ENCODE data around the gene HDAC1. TPM values are rescaled to one million over a fixed set of nuclear protein-coding genes. Genes with fewer than 3 reads are reported as not detected.

The HDAC1 gene
- total and polyA plus RNA-seq, 2 of the 13 experiments (the other 11 are each of a cell fraction or from before 2014, with no cell fraction given): 93.5 to 189 TPM

DNA sequence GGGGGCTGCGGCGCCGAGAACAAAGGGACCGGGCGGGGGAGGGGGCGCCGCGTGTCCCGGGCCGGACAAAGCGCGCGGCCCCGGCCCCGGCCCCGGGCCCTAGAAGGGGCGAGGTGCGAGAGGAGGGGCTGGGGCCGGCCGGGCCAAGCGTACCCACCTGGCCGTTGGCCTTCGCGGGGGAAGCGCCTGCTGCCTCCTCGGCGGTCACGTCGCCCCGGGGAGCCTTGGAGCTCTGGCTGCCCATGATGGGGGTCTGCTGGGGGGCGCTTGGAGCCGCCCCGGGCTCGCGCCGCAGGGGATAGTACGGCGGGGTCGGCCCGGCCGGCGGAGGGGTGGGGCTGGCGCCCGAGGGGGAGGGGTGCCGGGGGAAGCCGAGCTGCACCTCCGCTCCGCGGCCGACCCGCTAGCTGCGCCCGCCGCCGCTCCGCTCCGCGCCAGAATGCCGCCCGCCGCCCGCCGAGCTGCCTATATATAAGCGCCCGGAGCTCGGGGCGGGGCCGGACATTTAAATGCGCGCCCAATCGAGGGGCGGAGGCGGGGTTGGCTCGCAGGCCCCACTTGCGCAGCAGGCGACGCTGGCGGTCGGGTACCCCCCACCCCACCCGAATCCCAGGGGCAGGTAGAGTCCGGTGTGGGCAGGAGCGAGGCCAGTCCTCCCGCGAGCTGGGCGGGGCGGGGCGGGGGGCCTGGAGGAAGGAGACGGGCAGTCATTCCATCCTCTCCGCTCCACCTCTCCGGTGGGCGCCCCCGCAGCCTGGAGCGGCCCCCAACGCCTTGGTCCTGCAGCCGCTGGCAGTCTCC lies 44.1 kb downstream of the HDAC1 start, which contains the start of gene MARCKSL1 (continued):
- no peak for TF ChIP-seq RBAK (CRISPR knock-in tag; IDR thresholded peaks at IDR 0.05)
- no peak for TF ChIP-seq RCOR2 (CRISPR knock-in tag; IDR thresholded peaks at IDR 0.05)
- TF ChIP-seq ZMYM4 (CRISPR knock-in tag; IDR thresholded peaks at IDR 0.05): peak; percentile 60
- TF ChIP-seq, protein P1, sequence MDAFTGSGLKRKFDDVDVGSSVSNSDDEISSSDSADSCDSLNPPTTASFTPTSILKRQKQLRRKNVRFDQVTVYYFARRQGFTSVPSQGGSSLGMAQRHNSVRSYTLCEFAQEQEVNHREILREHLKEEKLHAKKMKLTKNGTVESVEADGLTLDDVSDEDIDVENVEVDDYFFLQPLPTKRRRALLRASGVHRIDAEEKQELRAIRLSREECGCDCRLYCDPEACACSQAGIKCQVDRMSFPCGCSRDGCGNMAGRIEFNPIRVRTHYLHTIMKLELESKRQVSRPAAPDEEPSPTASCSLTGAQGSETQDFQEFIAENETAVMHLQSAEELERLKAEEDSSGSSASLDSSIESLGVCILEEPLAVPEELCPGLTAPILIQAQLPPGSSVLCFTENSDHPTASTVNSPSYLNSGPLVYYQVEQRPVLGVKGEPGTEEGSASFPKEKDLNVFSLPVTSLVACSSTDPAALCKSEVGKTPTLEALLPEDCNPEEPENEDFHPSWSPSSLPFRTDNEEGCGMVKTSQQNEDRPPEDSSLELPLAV (CRISPR knock-in tag; conservative IDR thresholded peaks at IDR 0.05; ENCODE audit: low read depth): no peak
- no peak for TF ChIP-seq GFI1 (CRISPR knock-in tag; IDR thresholded peaks at IDR 0.05; ENCODE audit: borderline replicate concordance)
- no peak for TF ChIP-seq IKZF1 (IDR thresholded peaks at IDR 0.05)
- TF ChIP-seq, protein P2, sequence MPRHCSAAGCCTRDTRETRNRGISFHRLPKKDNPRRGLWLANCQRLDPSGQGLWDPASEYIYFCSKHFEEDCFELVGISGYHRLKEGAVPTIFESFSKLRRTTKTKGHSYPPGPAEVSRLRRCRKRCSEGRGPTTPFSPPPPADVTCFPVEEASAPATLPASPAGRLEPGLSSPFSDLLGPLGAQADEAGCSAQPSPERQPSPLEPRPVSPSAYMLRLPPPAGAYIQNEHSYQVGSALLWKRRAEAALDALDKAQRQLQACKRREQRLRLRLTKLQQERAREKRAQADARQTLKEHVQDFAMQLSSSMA (CRISPR knock-in tag; IDR thresholded peaks at IDR 0.05): no peak; the same call in 1 of the 2 replicates
- TF ChIP-seq ZNF468 (CRISPR knock-in tag; IDR thresholded peaks at IDR 0.05): no peak
- TF ChIP-seq, protein P3, sequence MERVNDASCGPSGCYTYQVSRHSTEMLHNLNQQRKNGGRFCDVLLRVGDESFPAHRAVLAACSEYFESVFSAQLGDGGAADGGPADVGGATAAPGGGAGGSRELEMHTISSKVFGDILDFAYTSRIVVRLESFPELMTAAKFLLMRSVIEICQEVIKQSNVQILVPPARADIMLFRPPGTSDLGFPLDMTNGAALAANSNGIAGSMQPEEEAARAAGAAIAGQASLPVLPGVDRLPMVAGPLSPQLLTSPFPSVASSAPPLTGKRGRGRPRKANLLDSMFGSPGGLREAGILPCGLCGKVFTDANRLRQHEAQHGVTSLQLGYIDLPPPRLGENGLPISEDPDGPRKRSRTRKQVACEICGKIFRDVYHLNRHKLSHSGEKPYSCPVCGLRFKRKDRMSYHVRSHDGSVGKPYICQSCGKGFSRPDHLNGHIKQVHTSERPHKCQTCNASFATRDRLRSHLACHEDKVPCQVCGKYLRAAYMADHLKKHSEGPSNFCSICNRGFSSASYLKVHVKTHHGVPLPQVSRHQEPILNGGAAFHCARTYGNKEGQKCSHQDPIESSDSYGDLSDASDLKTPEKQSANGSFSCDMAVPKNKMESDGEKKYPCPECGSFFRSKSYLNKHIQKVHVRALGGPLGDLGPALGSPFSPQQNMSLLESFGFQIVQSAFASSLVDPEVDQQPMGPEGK (CRISPR knock-in tag; IDR thresholded peaks at IDR 0.05): peak; percentile 79
- no peak for TF ChIP-seq ZNF547 (CRISPR knock-in tag; IDR thresholded peaks at IDR 0.05)
- no peak for TF ChIP-seq FIP1L1 (IDR thresholded peaks at IDR 0.05; ENCODE audit: borderline replicate concordance, insufficient read depth, low read depth, low read length)
- TF ChIP-seq, protein P4, sequence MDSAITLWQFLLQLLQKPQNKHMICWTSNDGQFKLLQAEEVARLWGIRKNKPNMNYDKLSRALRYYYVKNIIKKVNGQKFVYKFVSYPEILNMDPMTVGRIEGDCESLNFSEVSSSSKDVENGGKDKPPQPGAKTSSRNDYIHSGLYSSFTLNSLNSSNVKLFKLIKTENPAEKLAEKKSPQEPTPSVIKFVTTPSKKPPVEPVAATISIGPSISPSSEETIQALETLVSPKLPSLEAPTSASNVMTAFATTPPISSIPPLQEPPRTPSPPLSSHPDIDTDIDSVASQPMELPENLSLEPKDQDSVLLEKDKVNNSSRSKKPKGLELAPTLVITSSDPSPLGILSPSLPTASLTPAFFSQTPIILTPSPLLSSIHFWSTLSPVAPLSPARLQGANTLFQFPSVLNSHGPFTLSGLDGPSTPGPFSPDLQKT (CRISPR knock-in tag; IDR thresholded peaks at IDR 0.05; ENCODE audit: borderline replicate concordance): no peak
- no peak; the same call in 1 of the 2 replicates for TF ChIP-seq ZNF747 (CRISPR knock-in tag; IDR thresholded peaks at IDR 0.05; ENCODE audit: borderline replicate concordance)
- TF ChIP-seq, protein P5, sequence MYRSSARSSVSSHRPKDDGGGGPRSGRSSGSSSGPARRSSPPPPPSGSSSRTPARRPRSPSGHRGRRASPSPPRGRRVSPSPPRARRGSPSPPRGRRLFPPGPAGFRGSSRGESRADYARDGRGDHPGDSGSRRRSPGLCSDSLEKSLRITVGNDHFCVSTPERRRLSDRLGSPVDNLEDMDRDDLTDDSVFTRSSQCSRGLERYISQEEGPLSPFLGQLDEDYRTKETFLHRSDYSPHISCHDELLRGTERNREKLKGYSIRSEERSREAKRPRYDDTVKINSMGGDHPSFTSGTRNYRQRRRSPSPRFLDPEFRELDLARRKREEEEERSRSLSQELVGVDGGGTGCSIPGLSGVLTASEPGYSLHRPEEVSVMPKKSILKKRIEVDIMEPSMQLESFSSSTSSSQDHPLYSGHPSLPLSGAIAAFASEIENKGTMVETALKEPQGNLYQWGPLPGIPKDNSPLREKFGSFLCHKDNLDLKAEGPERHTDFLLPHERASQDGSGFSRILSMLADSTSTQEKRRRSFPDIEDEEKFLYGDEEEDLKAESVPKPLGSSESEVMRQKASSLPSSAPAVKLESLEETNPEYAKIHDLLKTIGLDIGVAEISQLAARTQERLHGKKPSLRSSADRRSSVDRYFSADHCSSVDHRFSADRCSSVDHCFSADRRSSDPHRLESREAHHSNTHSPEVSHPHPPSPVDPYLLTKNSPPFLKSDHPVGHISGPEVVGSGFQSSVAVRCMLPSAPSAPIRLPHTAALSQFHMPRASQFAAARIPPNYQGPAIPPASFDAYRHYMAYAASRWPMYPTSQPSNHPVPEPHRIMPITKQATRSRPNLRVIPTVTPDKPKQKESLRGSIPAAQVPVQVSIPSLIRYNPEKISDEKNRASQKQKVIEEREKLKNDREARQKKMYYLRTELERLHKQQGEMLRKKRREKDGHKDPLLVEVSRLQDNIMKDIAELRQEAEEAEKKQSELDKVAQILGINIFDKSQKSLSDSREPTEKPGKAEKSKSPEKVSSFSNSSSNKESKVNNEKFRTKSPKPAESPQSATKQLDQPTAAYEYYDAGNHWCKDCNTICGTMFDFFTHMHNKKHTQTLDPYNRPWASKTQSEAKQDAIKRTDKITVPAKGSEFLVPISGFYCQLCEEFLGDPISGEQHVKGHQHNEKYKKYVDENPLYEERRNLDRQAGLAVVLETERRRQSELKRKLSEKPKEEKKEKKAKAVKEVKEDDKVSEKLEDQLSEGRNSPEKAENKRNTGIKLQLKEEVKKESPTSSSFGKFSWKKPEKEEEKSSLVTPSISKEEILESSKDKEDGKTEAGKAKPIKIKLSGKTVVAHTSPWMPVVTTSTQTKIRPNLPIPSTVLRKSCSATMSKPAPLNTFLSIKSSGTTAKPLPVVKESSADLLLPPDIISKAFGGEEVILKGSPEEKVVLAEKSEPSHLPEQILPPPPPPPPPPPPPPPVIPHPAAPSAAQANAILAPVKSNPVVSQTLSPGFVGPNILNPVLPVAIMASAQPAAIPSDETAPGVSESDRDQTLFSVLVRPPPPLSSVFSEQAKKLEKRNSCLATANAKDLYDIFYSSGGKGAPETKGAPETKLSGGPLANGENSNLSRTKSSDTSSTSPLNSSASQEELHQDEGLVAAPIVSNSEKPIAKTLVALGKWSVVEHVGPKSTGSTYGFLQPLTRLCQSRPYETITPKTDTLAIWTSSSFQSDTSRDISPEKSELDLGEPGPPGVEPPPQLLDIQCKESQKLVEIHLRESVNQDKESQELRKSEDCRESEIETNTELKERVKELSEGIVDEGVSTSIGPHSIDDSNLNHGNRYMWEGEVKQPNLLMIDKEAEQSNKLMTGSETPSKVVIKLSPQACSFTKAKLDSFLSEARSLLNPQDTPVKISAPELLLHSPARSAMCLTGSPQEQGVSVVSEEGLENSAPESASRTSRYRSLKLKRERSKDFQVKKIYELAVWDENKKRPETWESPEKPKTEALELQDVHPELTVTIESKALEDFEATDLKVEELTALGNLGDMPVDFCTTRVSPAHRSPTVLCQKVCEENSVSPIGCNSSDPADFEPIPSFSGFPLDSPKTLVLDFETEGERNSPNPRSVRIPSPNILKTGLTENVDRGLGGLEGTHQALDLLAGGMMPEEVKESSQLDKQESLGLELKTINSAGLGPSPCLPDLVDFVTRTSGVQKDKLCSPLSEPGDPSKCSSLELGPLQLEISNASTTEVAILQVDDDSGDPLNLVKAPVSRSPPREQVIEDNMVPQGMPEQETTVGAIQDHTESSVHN (CRISPR knock-in tag; IDR thresholded peaks at IDR 0.05): no peak
- TF ChIP-seq SUZ12 (IDR thresholded peaks at IDR 0.05; ENCODE audit: low read depth, low read length): no peak

All from HepG2 (cell line).